ENCODE measurements around the gene PLCL1.

PLCL1 gene

GRCh38 chr2:197897960-197898678 lies 93.7 kb downstream of the PLCL1 start:
- TF ChIP-seq ZNF274 (IDR thresholded peaks at IDR 0.05; ENCODE audit: low read depth, low read length) = no peak
- H3K4me3 ChIP-seq (ENCODE audit: low read length) = no peak overlapping the region

GRCh38 chr2:197904446-197904845 lies 100.1 kb downstream of the PLCL1 start:
- H3K4me3 ChIP-seq (ENCODE audit: low read length) = no peak overlapping the region
- no peak for TF ChIP-seq ZNF274 (IDR thresholded peaks at IDR 0.05; ENCODE audit: low read depth, low read length)

- no peak for TF ChIP-seq ZNF274 (IDR thresholded peaks at IDR 0.05; ENCODE audit: low read depth, low read length)
- H3K4me3 ChIP-seq (ENCODE audit: low read length) = no peak overlapping the region
These were observed 103.8 kb downstream of the PLCL1 start for GRCh38 chr2:197908156-197908555.

- no peak overlapping the region for H3K4me3 ChIP-seq (ENCODE audit: low read length)
- TF ChIP-seq ZNF274 (IDR thresholded peaks at IDR 0.05; ENCODE audit: low read depth, low read length) = no peak
These were observed 104.8 kb downstream of the PLCL1 start for GRCh38 chr2:197908990-197909776.

GRCh38 chr2:197911667-197912066 lies 107.3 kb downstream of the PLCL1 start:
- no peak for TF ChIP-seq ZNF274 (IDR thresholded peaks at IDR 0.05; ENCODE audit: low read depth, low read length)
- H3K4me3 ChIP-seq (ENCODE audit: low read length) = no peak overlapping the region

- no peak overlapping the region for H3K4me3 ChIP-seq (ENCODE audit: low read length)
- no peak for TF ChIP-seq ZNF274 (IDR thresholded peaks at IDR 0.05; ENCODE audit: low read depth, low read length)
These were observed 108.7 kb downstream of the PLCL1 start for GRCh38 chr2:197913084-197913483.

GRCh38 chr2:197914778-197915177 lies 110.4 kb downstream of the PLCL1 start:
- TF ChIP-seq ZNF274 (IDR thresholded peaks at IDR 0.05; ENCODE audit: low read depth, low read length) = no peak
- no peak overlapping the region for H3K4me3 ChIP-seq (ENCODE audit: low read length)

- no peak overlapping the region for H3K4me3 ChIP-seq (ENCODE audit: low read length)
- TF ChIP-seq ZNF274 (IDR thresholded peaks at IDR 0.05; ENCODE audit: low read depth, low read length) = no peak
These were observed 111.3 kb downstream of the PLCL1 start for GRCh38 chr2:197915548-197916265.

- TF ChIP-seq ZNF274 (IDR thresholded peaks at IDR 0.05; ENCODE audit: low read depth, low read length) = no peak
- H3K4me3 ChIP-seq (ENCODE audit: low read length) = no peak overlapping the region
These were observed 115.1 kb downstream of the PLCL1 start for GRCh38 chr2:197919487-197919886.

- no peak for TF ChIP-seq ZNF274 (IDR thresholded peaks at IDR 0.05; ENCODE audit: low read depth, low read length)
- no peak overlapping the region for H3K4me3 ChIP-seq (ENCODE audit: low read length)
These were observed 115.7 kb downstream of the PLCL1 start for GRCh38 chr2:197920088-197920487.

GRCh38 chr2:197920592-197921201 lies 116.3 kb downstream of the PLCL1 start:
- no peak for TF ChIP-seq ZNF274 (IDR thresholded peaks at IDR 0.05; ENCODE audit: low read depth, low read length)
- H3K4me3 ChIP-seq (ENCODE audit: low read length) = no peak overlapping the region

- H3K4me3 ChIP-seq (ENCODE audit: low read length) = no peak overlapping the region
- TF ChIP-seq ZNF274 (IDR thresholded peaks at IDR 0.05; ENCODE audit: low read depth, low read length) = no peak
These were observed 120.1 kb downstream of the PLCL1 start for GRCh38 chr2:197924483-197924882.

- H3K4me3 ChIP-seq (ENCODE audit: low read length) = no peak overlapping the region
- no peak for TF ChIP-seq ZNF274 (IDR thresholded peaks at IDR 0.05; ENCODE audit: low read depth, low read length)
These were observed 120.8 kb downstream of the PLCL1 start for GRCh38 chr2:197925204-197925603.

- no peak overlapping the region for H3K4me3 ChIP-seq (ENCODE audit: low read length)
- no peak for TF ChIP-seq ZNF274 (IDR thresholded peaks at IDR 0.05; ENCODE audit: low read depth, low read length)
These were observed 121.6 kb downstream of the PLCL1 start for GRCh38 chr2:197925976-197926375.

Data from GM08714 (cell line).